HepG2 (cell line): ENCODE results near the gene L2HGDH. TPM values are rescaled to one million over a fixed set of nuclear protein-coding genes. Genes with fewer than 3 reads are reported as not detected.
A peak's percentile ranks its signal among the peaks of the same experiment; 100 is the strongest.

Source experiments
- ATAC-seq: fragments of 200-7000 bp; cut with Tn5 transposase; 3 replicates; pipeline ENCODE4 v1.9.1; 2020; ENCODE audit warnings: mild to moderate bottlenecking, moderate library complexity
- BruUV-seq: library from RNA; stranded (reverse); fragments of 400-500 nt; replicated peaks from 2 replicates; lab custom pipeline; 2021; lab: Mats Ljungman, UMichigan
- CTCF ChIA-PET: fragments of 300-600 bp; formaldehyde crosslinking; extraction: SDS; loops from one replicate; lab custom pipeline; 2021; ENCODE audit warnings: low total read pairs, inconsistent platforms, low intra/inter-chr PET ratio; lab: Yijun Ruan, JAX
- POLR2A ChIA-PET: fragments of 350-600 bp; sonication (Branson Sonifier 250); formaldehyde crosslinking; loops from one replicate; lab custom pipeline; 2020; ENCODE audit warnings: antibody characterized with exemption, inconsistent platforms; lab: Yijun Ruan, JAX
- DNase-seq: peaks from one replicate; pipeline ENCODE4 v3.0.0-alpha.2; 2015; ENCODE audit warnings: low spot score
- FAIRE-seq: peaks from 3 replicates; lab custom pipeline; 2011; peaks lifted over from hg19 to GRCh38; lab: Jason Lieb, UNC
- H2AFZ ChIP-seq: one replicate; pipeline ENCODE4 v1.6.1; 2011; ENCODE audit warnings: low read length, inconsistent platforms
- H3K27ac ChIP-seq: fragments of 300-600 bp; 3 replicates; pipeline ENCODE4 v1.8.0; 2011; ENCODE audit warnings: mixed run types, mild to moderate bottlenecking, mixed read lengths, low read length, inconsistent platforms; ENCODE audit not compliant: insufficient read depth; ENCODE audit errors: extremely low read length
- H3K27me3 ChIP-seq, 2 experiments: fragments of 200-600 bp in 1 of 2; 2 replicates in 1 of 2; 3 replicates in 1 of 2; pipeline versions ENCODE4 v1.6.0 to v1.8.0; 2011; ENCODE audit warnings: low read length in 2 of 2, mild to moderate bottlenecking in 2 of 2, moderate library complexity in 2 of 2, inconsistent platforms in 1 of 2; ENCODE audit not compliant: insufficient read depth in 2 of 2, control insufficient read depth in 1 of 2
- H3K36me3 ChIP-seq, 2 experiments: fragments of 200-600 bp in 1 of 2; replicated peaks in 1 of 2; 2 replicates in 1 of 2; 3 replicates in 1 of 2; pipeline versions ENCODE4 v1.5.1 to v1.8.0; 2011; ENCODE audit warnings: low read length in 2 of 2, inconsistent platforms in 1 of 2; ENCODE audit not compliant: insufficient read depth in 2 of 2, control insufficient read depth in 1 of 2
- H3K4me1 ChIP-seq: 2 replicates; pipeline ENCODE4 v1.5.1; 2012; ENCODE audit warnings: low read length, inconsistent platforms; ENCODE audit not compliant: insufficient read depth
- H3K4me2 ChIP-seq: 2 replicates; pipeline ENCODE4 v1.6.0; 2011; ENCODE audit warnings: low read depth, low read length, inconsistent platforms
- H3K4me3 ChIP-seq, 3 experiments: fragments of 200-600 bp in 1 of 3; sonication (generic), shearing (Covaris generic) in 1 of 3; replicated peaks in 1 of 3; 2 replicates each; pipeline ENCODE4 v1.5.1; 2011 to 2016; ENCODE audit warnings: low read length in 3 of 3, inconsistent platforms in 2 of 3, low read depth in 2 of 3, mild to moderate bottlenecking in 2 of 3, control low read depth in 1 of 3, mixed read lengths in 1 of 3; ENCODE audit not compliant: insufficient read depth in 1 of 3
- H3K79me2 ChIP-seq: one replicate; pipeline ENCODE4 v1.6.1; 2011; ENCODE audit warnings: low read length, inconsistent platforms; ENCODE audit not compliant: insufficient read depth
- H3K9ac ChIP-seq: 2 replicates; pipeline ENCODE4 v1.6.0; 2011; ENCODE audit warnings: mild to moderate bottlenecking, low read depth, low read length, inconsistent platforms; ENCODE audit not compliant: insufficient read depth
- H3K9me3 ChIP-seq: 2 replicates; pipeline ENCODE4 v1.5.1; 2012; ENCODE audit warnings: mild to moderate bottlenecking, low read length
- H4K20me1 ChIP-seq: 2 replicates; pipeline ENCODE4 v1.6.0; 2011; ENCODE audit warnings: inconsistent platforms, mild to moderate bottlenecking, low read length, moderate library complexity; ENCODE audit not compliant: insufficient read depth
- ARNT ChIP-seq: fragments of 450-650 bp; IDR thresholded peaks from 2 replicates; pipeline ENCODE4 v1.6.1; 2017
- KLF11 ChIP-seq: IDR thresholded peaks from 2 replicates; pipeline ENCODE4 v1.6.1; 2016; ENCODE audit warnings: missing compliant biosample characterization
- MAFF ChIP-seq: IDR thresholded peaks from 2 replicates; pipeline ENCODE4 v1.6.1; 2011; ENCODE audit warnings: low read depth, low read length, improper control_type of control experiment
- MAFK ChIP-seq, 2 experiments: IDR thresholded peaks in 1 of 2; conservative IDR thresholded peaks in 1 of 2; 2 replicates each; pipeline ENCODE4 v1.6.1; 2011; ENCODE audit warnings: improper control_type of control experiment in 2 of 2, low read length in 2 of 2
- NFE2 ChIP-seq: sonication (generic); formaldehyde crosslinking; IDR thresholded peaks from 2 replicates; pipeline ENCODE4 v1.4.0; 2020; ENCODE audit warnings: missing genetic modification reagents
- NFE2L2 ChIP-seq: fragments of 150-350 bp; IDR thresholded peaks from 2 replicates; pipeline ENCODE4 v1.6.1; 2014; ENCODE audit warnings: low read length
- ZBTB42 ChIP-seq: sonication (generic); formaldehyde crosslinking; IDR thresholded peaks from 2 replicates; pipeline ENCODE4 v1.5.0; 2020; ENCODE audit warnings: mild to moderate bottlenecking, missing genetic modification reagents
- ZBTB8A ChIP-seq: sonication (generic); formaldehyde crosslinking; IDR thresholded peaks from 2 replicates; pipeline ENCODE4 v1.4.0; 2020; ENCODE audit warnings: mild to moderate bottlenecking, low read depth, missing genetic modification reagents, borderline replicate concordance
- ZNF234 ChIP-seq: sonication (generic); formaldehyde crosslinking; conservative IDR thresholded peaks from 2 replicates; pipeline ENCODE4 v1.5.1; 2020; ENCODE audit warnings: mild to moderate bottlenecking, missing genetic modification reagents
- ZNF569 ChIP-seq: sonication (generic); formaldehyde crosslinking; IDR thresholded peaks from 2 replicates; pipeline ENCODE4 v1.5.0; 2020; ENCODE audit warnings: mild to moderate bottlenecking, missing genetic modification reagents, moderate library complexity, borderline replicate concordance
- WGBS: methylation state at CpG from one replicate; pipeline ENCODE4 v1.1.6; 2017; ENCODE audit warnings: low lambda C conversion rate; 5-methylcytosine and 5-hydroxymethylcytosine counted together
- in situ Hi-C: cut with HindIII; loops from 2 replicates; pipeline ENCODE4 v1.10.0; 2017; ENCODE audit warnings: low pct_unique_long_range_greater_than_20kb; ENCODE audit not compliant: extremely low pct_ligation_motif_present
- intact Hi-C: fragments of 100-400 bp; cut with micrococcal nuclease; formaldehyde crosslinking; loops from one replicate; pipeline ENCODE4 v1.10.0; 2022; ENCODE audit not compliant: unreplicated experiment
- polyA plus RNA-seq, 8 experiments: library from polyadenylated mRNA; depleted of rRNA in 3 of 8; stranded (reverse) in 7 of 8; unstranded in 1 of 8; fragments of >200 nt; fragmentation: Illumina TruSeq in 4 of 8; extraction: Trizol in 4 of 8; gene quantifications; 2 replicates each; pipeline versions ENCODE4 v1.2.1 to v1.2.3, GENCODE V29; 2011 to 2016; ENCODE audit warnings: low read depth in 4 of 8, missing spikeins in 1 of 8, mixed read lengths in 1 of 8; ENCODE audit not compliant: insufficient read depth in 1 of 8
- total RNA-seq, 5 experiments: library from RNA; depleted of rRNA; stranded (reverse); fragments of >200 nt; fragmentation: Illumina TruSeq; extraction: Trizol; gene quantifications; 2 replicates each; pipeline ENCODE4 v1.2.3, GENCODE V29; 2016; ENCODE audit warnings: low read depth in 1 of 5
- TF ChIP-seq, protein P1 (sequence below): sonication (generic); formaldehyde crosslinking; IDR thresholded peaks from 2 replicates; pipeline ENCODE4 v1.9.0; 2021; ENCODE audit warnings: missing genetic modification reagents, borderline replicate concordance
- TF ChIP-seq, protein P2 (sequence below): sonication (generic); formaldehyde crosslinking; IDR thresholded peaks from 2 replicates; pipeline ENCODE4 v1.4.0; 2020; ENCODE audit warnings: mild to moderate bottlenecking, missing genetic modification reagents

The L2HGDH gene
- total and polyA plus RNA-seq, 2 of the 13 experiments (the other 11 are each of a cell fraction or from before 2014, with no cell fraction given) = 3.3 to 5.0 TPM

DNA sequence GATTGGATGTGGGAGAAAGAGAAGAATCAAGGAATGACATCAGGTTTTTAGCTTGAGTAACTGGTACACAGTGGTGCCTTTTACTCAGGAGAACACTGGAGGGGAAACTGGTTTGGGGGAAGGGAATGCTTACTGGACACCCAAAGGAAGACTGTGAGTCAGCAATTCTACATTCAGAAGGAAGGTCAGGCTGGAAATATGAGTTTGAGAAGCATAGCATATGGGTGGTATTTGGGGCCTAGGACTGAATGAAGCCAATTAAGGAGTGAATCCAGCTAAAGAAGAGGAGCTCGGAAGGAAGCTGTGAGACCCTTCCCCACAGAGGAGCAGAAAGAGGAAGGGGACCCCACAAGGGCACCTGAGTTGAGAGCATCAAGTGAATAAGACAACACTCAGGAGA lies 35.5 kb upstream of the L2HGDH start:
- TF ChIP-seq NFE2L2 (peak; percentile 36; the same call in 1 of the 2 replicates), MAFK (conservative IDR thresholded peaks at IDR 0.05 in 1 of 2, IDR thresholded peaks at IDR 0.05 in 1 of 2; ENCODE audit: low read length in 2 of 2) (peak; percentile 41 to 72; a peak in 3 of 4 replicates), NFE2 (CRISPR knock-in tag) (peak; percentile 52; the same call in 1 of the 2 replicates), ARNT (no peak), ZNF569 (CRISPR knock-in tag) (no peak), MAFF (peak; percentile 52), ZBTB42 (CRISPR knock-in tag) (no peak), KLF11 (CRISPR knock-in tag) (no peak)
- no peaks in the 10 kb centered on the region for H3K9me3 ChIP-seq
- no peak overlapping the region for H3K9ac ChIP-seq
- FAIRE-seq = no peak
- POLR2A ChIA-PET = no interaction called here
- H3K4me2 ChIP-seq = no peak overlapping the region
- no peaks in the 10 kb centered on the region for H3K27me3 ChIP-seq
- DNase-seq = no peak
- no peaks in the 10 kb centered on the region for H4K20me1 ChIP-seq
- ATAC-seq = no peak
- CTCF ChIA-PET = no interaction called here
- no peak overlapping the region for H3K27ac ChIP-seq
- H3K36me3 ChIP-seq = no peaks in the 10 kb centered on the region
- H3K79me2 ChIP-seq = no peaks in the 10 kb centered on the region
- intact Hi-C loops (no loop called here), in situ Hi-C loops (no loop called here)
- no peak overlapping the region for H2AFZ ChIP-seq
- no TSS peak for BruUV-seq
- 97% methylated on average over 1 of the region's 1 CpG for WGBS
- H3K4me1 ChIP-seq = peaks cover 20% of the 10 kb centered on the region
- no peak overlapping the region for H3K4me3 ChIP-seq

GRCh38 chr14:50345846-50346422 lies 33.9 kb upstream of the L2HGDH start:
- no peaks in the 10 kb centered on the region for H4K20me1 ChIP-seq
- no peaks in the 10 kb centered on the region for H3K79me2 ChIP-seq
- no peak overlapping the region for H3K9ac ChIP-seq
- in situ Hi-C loops = no loop called here
- H3K36me3 ChIP-seq = no peaks in the 10 kb centered on the region
- no peak for FAIRE-seq
- H3K9me3 ChIP-seq = no peaks in the 10 kb centered on the region
- no peaks in the 10 kb centered on the region for H3K27me3 ChIP-seq
- H3K4me2 ChIP-seq = no peak overlapping the region
- no TSS peak for BruUV-seq
- intact Hi-C loops = no loop called here
- ATAC-seq = no peak
- CTCF ChIA-PET = no interaction called here
- POLR2A ChIA-PET = no interaction called here
- DNase-seq = no peak
- H2AFZ ChIP-seq = no peak overlapping the region
- no peak overlapping the region for H3K4me3 ChIP-seq
- WGBS = 52% methylated on average over 6 of the region's 6 CpGs
- no peak overlapping the region for H3K27ac ChIP-seq
- peaks cover 24% of the 10 kb centered on the region for H3K4me1 ChIP-seq
- TF ChIP-seq, protein P1, sequence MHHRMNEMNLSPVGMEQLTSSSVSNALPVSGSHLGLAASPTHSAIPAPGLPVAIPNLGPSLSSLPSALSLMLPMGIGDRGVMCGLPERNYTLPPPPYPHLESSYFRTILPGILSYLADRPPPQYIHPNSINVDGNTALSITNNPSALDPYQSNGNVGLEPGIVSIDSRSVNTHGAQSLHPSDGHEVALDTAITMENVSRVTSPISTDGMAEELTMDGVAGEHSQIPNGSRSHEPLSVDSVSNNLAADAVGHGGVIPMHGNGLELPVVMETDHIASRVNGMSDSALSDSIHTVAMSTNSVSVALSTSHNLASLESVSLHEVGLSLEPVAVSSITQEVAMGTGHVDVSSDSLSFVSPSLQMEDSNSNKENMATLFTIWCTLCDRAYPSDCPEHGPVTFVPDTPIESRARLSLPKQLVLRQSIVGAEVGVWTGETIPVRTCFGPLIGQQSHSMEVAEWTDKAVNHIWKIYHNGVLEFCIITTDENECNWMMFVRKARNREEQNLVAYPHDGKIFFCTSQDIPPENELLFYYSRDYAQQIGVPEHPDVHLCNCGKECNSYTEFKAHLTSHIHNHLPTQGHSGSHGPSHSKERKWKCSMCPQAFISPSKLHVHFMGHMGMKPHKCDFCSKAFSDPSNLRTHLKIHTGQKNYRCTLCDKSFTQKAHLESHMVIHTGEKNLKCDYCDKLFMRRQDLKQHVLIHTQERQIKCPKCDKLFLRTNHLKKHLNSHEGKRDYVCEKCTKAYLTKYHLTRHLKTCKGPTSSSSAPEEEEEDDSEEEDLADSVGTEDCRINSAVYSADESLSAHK (CRISPR knock-in tag) = no peak
- TF ChIP-seq, protein P2, sequence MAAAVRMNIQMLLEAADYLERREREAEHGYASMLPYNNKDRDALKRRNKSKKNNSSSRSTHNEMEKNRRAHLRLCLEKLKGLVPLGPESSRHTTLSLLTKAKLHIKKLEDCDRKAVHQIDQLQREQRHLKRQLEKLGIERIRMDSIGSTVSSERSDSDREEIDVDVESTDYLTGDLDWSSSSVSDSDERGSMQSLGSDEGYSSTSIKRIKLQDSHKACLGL (CRISPR knock-in tag) = no peak
- TF ChIP-seq ZNF234 (CRISPR knock-in tag) = no peak
- no peak for TF ChIP-seq ZBTB8A (CRISPR knock-in tag)
